GM03348 (cell line): ENCODE data around the gene SEMA3D.

ENCODE experiments used
- DNase-seq: peaks from one replicate; pipeline ENCODE4 v3.0.0; 2012; ENCODE audit warnings: low spot score

The SEMA3D gene

DNA sequence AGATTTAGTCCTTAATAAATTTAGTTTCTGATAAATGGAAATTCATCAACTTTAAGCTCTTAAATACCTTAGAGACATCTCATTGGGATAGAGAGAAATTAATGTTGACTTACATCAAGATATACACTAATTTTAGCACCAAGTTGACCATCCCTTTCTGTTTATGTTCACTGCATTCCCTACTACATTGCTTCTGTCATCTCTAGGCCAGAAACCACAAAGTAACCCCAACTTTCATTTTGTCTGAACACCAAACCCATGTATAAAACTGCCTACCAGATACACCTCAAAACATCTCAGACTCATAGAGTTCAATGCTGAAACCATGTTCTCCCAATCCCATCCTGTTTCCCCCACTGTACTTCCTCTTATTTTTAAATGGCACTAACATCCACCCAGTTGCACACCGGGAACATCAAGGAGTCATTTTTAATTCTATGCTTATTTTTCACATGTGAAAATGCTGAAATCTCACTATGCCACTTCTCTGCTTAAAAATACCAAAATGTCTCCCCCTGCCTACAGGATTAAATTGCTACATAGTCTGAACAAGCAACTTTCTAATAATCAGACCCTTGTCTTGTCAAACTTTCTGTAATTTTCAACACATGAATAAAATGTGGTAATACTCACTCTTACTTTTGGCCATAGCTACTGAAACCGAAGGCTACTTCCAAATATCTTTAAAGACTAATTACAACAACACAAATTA, 201.6 kb downstream of the SEMA3D start:
- DNase-seq: peak; percentile 6

DNA sequence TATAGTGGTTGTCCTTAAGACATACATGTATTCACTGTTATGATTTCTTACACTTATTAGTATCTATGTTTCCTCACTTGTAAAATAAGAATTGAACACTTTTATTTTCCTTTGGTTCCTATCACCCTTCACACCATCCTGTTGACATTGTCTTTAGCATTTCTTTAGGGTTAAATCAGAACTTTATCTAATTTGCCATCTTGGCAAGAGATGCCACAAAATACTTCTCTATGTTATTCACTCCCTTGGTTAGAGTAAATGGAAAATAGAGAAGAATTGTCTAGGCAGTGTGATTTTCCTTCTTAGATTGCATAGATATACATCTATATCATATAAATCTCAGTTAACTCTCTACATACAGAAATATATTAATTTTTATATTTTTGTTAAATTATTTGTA, 204.7 kb downstream of the SEMA3D start:
- peak; percentile 12 for DNase-seq

DNA sequence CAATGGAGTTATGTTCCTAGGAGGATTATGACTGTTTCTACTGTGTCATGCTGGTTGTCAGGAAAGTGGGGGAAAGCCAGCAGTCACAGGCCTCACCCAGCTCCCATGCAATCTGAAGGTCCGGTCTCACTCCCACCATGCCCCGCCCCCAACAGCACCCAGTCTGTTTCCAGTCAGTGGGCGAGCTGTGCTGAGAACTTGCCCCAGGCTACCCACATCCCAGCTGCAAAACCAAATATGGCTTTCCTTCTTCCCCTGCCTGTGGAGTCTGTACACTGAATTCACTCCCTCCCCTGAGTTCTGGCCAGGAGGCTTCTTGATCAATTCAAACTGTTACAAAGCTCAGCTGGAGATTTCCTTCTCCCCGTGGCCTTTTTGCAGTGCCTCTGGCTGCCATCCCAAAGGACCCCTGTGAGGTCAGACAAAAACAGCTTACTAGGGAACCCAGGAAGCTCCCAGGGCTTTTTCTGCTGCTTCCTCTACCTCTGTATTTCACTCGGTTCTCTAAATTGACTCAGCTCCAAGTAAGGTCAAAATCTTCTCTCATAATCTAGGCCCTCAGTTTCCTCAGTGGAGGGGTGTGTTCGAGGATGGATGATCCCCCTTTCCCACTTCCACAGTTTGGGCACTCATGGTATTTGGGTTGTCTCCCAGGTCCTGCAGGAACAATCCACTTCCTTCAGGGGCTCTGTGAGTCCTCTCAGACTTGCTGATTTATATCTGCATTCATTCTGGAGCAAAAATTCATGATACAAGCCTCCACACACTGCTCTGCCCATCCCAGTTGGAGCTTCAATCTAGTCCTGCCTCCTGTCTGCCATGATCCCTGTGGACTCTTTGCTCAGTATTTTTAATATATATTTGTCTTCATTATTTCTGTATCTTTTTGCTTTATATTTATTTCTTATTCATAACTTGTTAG, 205.5 kb downstream of the SEMA3D start:
- no peak for DNase-seq

DNA sequence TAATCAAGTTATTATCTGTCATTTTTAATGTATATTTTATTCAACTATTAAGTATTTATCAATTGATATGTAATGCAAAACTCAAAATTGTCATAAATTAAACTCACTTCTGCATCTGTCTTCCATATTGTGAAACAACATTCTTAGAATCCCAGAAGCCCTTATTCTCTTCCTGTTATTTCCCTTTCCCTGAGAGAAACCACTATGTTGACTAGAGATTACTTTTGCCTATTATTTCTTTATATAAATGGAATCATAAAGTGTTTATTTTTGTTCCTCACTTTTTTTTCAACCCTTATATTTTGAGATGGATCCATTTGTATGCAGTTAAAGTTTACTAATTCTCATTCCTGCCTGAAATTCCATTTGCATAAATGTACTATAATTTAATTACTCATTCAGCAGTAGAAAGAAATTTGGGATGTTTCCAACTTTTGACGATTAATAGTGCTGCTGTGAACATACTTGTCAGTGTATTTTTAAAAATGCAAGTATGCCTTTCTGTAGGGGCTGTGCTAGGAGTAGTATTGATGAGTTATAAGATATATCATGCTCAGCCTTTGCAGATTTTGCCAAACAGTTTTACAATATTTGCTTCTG, 211.2 kb downstream of the SEMA3D start:
- peak; percentile 27 for DNase-seq

DNA sequence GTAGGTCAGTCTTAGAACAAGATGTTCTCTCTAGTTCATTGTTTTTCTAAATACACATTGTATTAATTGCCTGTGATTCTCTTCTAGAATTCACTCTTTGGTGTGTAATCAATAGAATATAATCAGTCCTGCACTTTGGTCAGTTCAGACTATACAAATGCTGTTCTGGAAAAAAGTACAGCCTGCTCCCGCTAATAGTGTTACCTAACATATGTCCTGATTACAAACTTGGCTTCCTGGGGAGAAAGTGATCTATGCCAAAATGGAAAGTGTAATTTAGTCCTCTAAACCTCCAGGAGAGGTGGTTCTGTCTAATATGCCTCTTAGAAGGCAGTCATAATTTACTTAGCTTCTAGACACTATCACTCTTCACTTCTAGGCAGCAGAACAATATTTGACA, 215.5 kb downstream of the SEMA3D start:
- no peak for DNase-seq

DNA sequence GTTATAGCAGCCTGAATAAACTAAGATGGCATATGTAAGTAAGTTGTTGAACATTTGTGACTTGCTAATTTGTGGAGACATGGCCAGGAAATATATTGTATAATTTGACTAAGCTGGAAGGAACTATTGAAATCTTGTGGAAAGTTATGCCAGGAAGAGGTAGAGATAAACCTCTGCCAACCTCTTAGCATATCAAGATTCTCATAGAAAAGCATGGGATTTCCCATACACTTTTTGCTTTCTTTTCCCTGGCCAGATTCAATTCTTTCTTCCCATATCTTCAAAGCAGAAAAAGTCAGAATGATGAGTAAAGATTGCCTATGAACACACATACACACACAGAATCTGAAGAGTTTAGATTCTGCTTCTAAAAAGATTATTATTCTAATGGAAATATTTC, 216.2 kb downstream of the SEMA3D start:
- DNase-seq: no peak

DNA sequence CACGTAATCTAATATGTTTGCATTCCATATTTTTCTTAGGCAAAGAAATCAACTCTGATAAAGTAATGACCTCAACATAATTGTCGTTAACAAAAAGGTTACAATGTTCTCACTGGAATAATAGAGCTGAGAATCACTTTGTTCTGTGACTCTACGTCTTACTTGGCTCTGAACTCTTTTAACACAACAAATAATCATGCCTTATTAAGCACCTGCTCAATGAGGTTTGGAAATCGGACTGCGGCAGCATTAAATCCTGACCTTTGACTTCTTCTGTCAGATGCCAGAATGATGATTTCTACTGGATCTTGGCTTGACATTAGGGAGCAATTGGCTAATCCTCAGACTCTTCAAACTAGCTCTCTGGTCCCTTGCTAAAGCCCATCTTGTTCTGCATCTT, 233.6 kb downstream of the SEMA3D start:
- DNase-seq: no peak

DNA sequence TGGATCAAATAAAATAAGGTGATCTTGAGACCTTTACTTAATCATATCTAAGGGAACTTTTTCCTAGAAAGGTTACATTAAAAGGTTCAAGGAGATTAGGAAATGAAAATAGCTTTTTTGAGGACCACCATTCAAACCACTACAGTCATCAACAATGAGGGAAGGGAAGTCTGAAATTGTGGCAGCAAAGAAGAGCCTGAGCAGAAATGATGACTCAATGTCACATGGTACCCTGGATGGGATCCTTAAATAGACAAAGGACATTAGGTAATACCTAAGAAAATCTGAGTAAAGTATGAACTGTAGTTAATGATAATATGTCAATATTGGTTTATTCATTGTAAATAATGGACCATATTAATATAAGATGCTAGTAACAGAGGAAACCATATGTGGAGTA, 236.0 kb downstream of the SEMA3D start:
- DNase-seq: no peak

DNA sequence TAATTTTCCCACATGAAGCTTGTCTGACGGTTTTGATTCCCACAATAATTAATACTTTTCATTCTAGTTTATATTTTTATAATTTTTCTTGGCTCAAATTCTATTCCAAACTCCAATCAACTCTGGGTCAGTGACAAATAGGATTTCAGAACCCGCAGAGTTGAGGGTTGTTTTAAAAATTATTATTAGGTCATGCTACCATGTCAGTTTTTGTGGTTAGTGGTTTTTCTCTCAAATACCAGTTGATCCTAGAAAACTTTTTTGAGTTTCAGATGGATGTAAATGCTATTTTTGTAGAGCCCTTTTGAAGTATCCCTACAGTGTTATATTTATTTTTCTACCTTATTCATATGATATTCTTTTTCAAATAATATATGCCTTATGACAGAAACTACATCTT, 237.4 kb downstream of the SEMA3D start:
- no peak for DNase-seq

DNA sequence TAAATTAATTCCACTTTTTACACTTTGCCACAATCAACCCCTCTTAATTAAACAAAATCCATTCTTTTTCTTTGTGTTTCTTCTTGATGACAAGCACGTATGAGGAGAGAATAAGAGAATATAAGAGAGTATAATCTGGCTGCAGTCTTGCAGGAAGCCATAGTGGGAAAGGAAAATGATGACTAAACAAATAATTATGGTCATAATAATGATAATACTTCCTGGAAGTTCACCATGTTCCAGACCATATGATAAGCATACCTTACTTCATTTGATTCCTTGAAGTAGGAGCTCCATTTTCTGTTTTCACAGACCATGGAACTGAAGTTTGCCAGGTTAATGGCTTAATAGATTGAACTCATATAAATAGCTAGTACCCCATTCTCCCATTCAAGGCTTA, 237.8 kb downstream of the SEMA3D start:
- DNase-seq: peak; percentile 4

DNA sequence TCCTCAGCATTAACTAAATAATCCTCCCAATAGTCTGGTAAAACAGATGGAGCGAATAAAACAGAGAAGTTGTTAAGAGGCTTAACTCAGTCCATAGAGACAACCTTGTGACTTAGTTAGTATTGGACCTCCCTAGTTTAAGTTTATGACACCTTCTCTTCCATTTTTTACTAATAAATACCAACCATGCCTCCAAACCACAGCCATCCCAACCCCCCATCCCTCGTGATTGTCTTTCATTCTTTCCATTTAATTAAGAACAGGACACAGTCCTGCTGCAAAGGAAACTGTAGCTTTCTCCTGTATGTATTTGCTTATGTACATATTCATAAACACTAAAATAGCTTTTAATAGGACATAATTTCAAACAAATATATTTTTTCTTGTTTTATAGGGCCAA, 238.2 kb downstream of the SEMA3D start:
- DNase-seq: peak; percentile 24

DNA sequence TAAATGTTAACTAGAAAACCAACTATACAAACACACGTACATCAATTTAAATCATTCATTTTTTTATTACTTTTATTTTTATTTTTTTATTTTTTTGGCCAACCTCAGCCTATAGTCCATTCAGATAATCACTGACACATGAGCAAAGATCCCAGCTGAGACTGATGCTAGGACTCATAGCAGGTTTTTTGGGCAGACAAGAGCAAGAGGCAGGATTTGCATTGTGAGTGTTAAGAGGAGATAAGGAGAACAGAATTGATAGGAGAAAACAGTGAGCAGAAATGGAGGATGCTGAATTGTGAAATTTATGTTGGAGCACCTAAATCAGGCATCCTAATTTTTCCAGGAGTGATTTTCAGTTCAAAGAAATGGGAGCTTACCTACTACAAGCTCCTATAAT, 240.3 kb downstream of the SEMA3D start:
- DNase-seq: no peak
